Measurements from ENCODE around the gene C9orf78.

The C9orf78 gene

DNA sequence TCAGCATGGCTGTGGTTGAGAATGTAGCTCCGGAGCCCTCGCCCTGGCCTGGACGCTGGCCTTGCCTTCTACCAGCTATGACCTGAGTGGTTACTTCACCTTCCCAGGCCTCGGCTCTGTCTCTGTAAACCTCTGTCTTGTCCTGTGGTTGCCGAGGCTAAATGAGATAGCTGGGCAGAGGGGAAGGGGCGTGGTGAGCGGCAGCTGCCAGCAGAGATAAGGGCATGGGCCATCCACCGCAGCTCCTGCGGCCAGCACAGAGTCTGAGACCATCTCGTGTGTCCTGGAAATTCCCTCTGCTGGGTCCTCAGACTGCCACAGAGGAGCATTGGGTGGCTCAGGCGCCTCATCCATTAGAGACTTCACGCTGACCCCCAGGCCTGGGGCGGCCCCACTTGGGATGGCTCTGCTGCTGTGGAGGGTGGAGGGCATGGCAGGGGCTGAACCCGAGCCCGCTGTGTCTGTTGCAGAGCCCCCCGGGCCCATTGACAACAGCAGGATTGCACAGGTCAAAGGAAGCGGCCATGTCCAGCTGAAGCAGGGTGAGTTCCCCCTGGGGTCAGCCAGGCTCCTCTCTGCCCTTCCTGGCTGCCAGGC is 44.1 kb upstream of the C9orf78 start:
- DNase-seq (ENCODE audit: extremely low spot score) = no peak
- CTCF ChIA-PET = no interaction called here

GRCh38 chr9:129878291-129878690 is 43.2 kb upstream of the C9orf78 start:
- POLR2A ChIA-PET = no interaction called here
- CTCF ChIA-PET = interaction anchor here (0.6 kb wide), 1 partner anchor 150 kb away, joined by 4 read pairs; no protein-coding TSS in a partner anchor
- no peak for DNase-seq (ENCODE audit: extremely low spot score)
- TF ChIP-seq SUZ12 (IDR thresholded peaks at IDR 0.05) (no peak), TARDBP (IDR thresholded peaks at IDR 0.05) (no peak), SP1 (IDR thresholded peaks at IDR 0.05) (no peak), CTBP1 (IDR thresholded peaks at IDR 0.05; ENCODE audit: borderline replicate concordance) (no peak), BHLHE40 (IDR thresholded peaks at IDR 0.05; ENCODE audit: borderline replicate concordance) (no peak), FOXM1 (IDR thresholded peaks at IDR 0.05; ENCODE audit: borderline replicate concordance) (no peak), HDGF (IDR thresholded peaks at IDR 0.05; ENCODE audit: borderline replicate concordance) (no peak), LEF1 (IDR thresholded peaks at IDR 0.05; ENCODE audit: borderline replicate concordance) (no peak), FOXK2 (IDR thresholded peaks at IDR 0.05) (no peak), L3MBTL2 (conservative IDR thresholded peaks at IDR 0.05) (no peak), ZNF384 (IDR thresholded peaks at IDR 0.05) (no peak)
- TF ChIP-seq, protein P1, sequence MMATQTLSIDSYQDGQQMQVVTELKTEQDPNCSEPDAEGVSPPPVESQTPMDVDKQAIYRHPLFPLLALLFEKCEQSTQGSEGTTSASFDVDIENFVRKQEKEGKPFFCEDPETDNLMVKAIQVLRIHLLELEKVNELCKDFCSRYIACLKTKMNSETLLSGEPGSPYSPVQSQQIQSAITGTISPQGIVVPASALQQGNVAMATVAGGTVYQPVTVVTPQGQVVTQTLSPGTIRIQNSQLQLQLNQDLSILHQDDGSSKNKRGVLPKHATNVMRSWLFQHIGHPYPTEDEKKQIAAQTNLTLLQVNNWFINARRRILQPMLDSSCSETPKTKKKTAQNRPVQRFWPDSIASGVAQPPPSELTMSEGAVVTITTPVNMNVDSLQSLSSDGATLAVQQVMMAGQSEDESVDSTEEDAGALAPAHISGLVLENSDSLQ (IDR thresholded peaks at IDR 0.05) = no peak

More for the DNA sequence above, 44.1 kb upstream of the C9orf78 start:
- TF ChIP-seq SUZ12 (IDR thresholded peaks at IDR 0.05) (no peak), CTBP1 (IDR thresholded peaks at IDR 0.05; ENCODE audit: borderline replicate concordance) (no peak)
- POLR2A ChIA-PET = no interaction called here

- ChIA-PET CTCF (no interaction called here), POLR2A (no interaction called here)
- TF ChIP-seq L3MBTL2 (conservative IDR thresholded peaks at IDR 0.05) (no peak), FOXA1 (IDR thresholded peaks at IDR 0.05) (no peak), LEF1 (IDR thresholded peaks at IDR 0.05; ENCODE audit: borderline replicate concordance) (no peak), ARNT (IDR thresholded peaks at IDR 0.05) (no peak), TARDBP (IDR thresholded peaks at IDR 0.05) (no peak), CTBP1 (IDR thresholded peaks at IDR 0.05; ENCODE audit: borderline replicate concordance) (no peak), ZNF384 (IDR thresholded peaks at IDR 0.05) (no peak)
- no peak for DNase-seq (ENCODE audit: extremely low spot score)
Measured at GRCh38 chr9:129876815-129877214, 41.7 kb upstream of the C9orf78 start.

GRCh38 chr9:129875687-129876395 is 40.8 kb upstream of the C9orf78 start:
- TF ChIP-seq, protein P1 (IDR thresholded peaks at IDR 0.05) = no peak
- TF ChIP-seq ELF4 (IDR thresholded peaks at IDR 0.05) = no peak
- TF ChIP-seq FOXM1 (IDR thresholded peaks at IDR 0.05; ENCODE audit: borderline replicate concordance) = no peak
- no peak for TF ChIP-seq SUZ12 (IDR thresholded peaks at IDR 0.05)
- no peak for TF ChIP-seq L3MBTL2 (conservative IDR thresholded peaks at IDR 0.05)
- CTCF ChIA-PET = no interaction called here
- DNase-seq (ENCODE audit: extremely low spot score) = no peak
- POLR2A ChIA-PET = no interaction called here

DNA sequence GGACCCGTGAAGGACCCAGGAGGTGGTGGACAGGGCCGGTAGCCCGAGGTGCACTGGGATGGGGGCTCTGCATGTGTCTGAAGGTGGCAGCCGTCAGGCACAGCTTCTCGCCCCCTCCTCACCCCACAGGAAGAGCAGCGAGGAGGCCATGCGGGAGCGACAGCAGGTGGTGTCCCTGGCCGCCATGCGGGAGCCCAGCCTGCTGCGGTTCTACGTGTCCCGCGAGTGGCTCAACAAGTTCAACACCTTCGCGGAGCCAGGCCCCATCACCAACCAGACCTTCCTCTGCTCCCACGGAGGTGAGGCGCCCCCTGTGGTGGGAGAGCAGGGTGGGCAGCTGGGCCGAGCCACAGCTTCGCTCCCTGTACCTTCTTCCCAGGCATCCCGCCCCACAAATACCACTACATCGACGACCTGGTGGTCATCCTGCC is 40.1 kb upstream of the C9orf78 start:
- ChIA-PET CTCF (no interaction called here), POLR2A (no interaction called here)
- no peak for TF ChIP-seq NFRKB (IDR thresholded peaks at IDR 0.05)
- TF ChIP-seq FOXK2 (IDR thresholded peaks at IDR 0.05) = no peak
- TF ChIP-seq ARNT (IDR thresholded peaks at IDR 0.05) = no peak
- TF ChIP-seq CTBP1 (IDR thresholded peaks at IDR 0.05; ENCODE audit: borderline replicate concordance) = no peak
- no peak for TF ChIP-seq ELF4 (IDR thresholded peaks at IDR 0.05)
- no peak for TF ChIP-seq FOXA1 (IDR thresholded peaks at IDR 0.05)
- no peak for TF ChIP-seq FOXM1 (IDR thresholded peaks at IDR 0.05; ENCODE audit: borderline replicate concordance)
- no peak for TF ChIP-seq L3MBTL2 (conservative IDR thresholded peaks at IDR 0.05)
- TF ChIP-seq, protein P1 (IDR thresholded peaks at IDR 0.05) = no peak
- no peak for TF ChIP-seq ZNF384 (IDR thresholded peaks at IDR 0.05)
- TF ChIP-seq BHLHE40 (IDR thresholded peaks at IDR 0.05; ENCODE audit: borderline replicate concordance) = no peak
- no peak for TF ChIP-seq LEF1 (IDR thresholded peaks at IDR 0.05; ENCODE audit: borderline replicate concordance)
- no peak for TF ChIP-seq SUZ12 (IDR thresholded peaks at IDR 0.05)
- no peak for TF ChIP-seq TARDBP (IDR thresholded peaks at IDR 0.05)
- TF ChIP-seq SP1 (IDR thresholded peaks at IDR 0.05) = no peak
- no peak for TF ChIP-seq HDGF (IDR thresholded peaks at IDR 0.05; ENCODE audit: borderline replicate concordance)
- DNase-seq (ENCODE audit: extremely low spot score) = peak; percentile 29

DNA sequence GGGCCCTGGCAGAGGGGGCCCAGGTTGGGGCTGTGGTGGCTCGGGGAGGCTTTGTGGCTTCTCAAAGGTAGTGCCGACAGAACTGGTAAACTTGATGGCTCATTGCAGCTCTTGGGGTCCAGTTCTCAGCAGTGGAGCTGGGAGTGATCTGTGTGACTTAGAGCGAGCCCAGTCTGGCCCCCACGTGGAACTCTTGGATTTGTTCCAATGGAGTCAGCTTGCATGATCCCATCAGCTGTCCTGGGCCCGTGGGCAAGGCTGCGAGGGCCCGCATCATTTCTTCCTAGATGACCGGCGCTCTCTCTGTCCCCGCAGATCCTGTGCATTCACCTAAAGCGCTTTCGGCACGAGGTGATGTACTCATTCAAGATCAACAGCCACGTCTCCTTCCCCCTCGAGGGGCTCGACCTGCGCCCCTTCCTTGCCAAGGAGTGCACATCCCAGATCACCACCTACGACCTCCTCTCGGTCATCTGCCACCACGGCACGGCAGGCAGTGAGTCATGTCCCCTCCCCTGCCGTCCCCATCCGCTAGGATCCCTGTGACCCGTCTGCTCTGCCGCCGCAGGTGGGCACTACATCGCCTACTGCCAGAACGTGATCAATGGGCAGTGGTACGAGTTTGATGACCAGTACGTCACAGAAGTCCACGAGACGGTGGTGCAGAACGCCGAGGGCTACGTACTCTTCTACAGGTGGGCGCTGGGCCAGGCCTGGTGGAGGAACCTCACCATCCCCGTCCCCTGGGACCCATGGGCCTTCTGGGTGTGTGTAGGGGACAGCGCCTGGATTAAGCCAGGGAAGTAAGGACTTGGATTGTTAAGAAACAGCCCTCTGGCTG is 39.4 kb upstream of the C9orf78 start:
- ChIA-PET POLR2A (no interaction called here), CTCF (no interaction called here)
- TF ChIP-seq ELF4 (IDR thresholded peaks at IDR 0.05) = no peak
- no peak for DNase-seq (ENCODE audit: extremely low spot score)
